ENCODE measurements around the gene RNF32. TPM values are rescaled to one million over a fixed set of nuclear protein-coding genes. Genes with fewer than 3 reads are reported as not detected.

The RNF32 gene
- total and polyA plus RNA-seq, 2 of the 13 experiments (the other 11 are each of a cell fraction or from before 2014, with no cell fraction given): not detected

DNA sequence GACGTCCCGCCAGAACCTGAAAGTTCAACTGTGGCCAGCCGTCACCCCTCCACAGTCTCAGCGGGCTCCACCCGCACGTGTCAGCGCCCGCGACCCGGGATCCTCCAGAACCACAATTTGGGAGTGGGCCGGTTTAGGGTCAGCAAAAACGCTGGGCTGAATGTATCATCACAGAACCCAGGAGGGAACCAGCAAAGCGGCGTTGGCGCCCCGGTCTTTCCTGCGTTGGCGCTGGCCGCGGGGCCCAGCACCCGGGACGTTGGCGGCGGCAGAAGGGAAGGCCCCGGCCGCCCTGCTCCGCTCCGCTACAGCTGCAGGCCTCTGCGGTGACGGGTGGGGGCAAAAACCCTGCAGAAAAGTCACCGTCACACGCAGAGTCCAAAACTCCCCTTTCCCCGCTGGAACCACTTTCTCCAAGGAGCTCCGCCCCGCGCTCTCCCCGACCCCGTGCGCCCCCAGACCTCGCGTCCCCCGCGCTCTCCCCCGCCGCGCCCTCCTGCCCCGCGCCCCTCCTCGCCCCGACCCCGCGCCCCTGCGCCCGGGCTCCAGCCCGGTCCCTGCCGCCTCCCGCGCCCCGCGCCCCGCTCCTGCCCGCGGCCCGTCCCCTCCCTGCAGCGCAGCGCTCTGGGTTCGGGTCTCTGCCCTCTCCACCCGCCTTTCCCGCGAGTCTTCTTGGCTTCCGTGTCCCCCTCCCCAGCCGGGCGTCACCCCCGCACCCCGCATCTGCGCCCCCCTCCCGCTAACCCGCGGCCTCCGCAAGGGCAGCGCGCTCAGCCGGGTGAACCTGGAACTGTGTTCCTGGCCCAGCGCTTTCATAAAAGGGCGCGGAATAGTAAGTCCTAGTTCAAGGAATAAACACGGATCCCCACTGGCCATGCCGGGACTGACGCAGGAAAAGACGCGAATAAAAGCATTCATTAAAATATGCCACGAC is 24.0 kb upstream of the RNF32 start:
- peaks cover 78% of the 10 kb centered on the region for H3K4me1 ChIP-seq (ENCODE audit: insufficient read depth, low read length)
- in situ Hi-C loops (cut with HindIII; ENCODE audit: extremely low pct_ligation_motif_present, low pct_unique_long_range_greater_than_20kb) (loop anchor here (5.0 kb wide), 1 partner anchor 99 kb away; no protein-coding TSS in a partner anchor), intact Hi-C loops (cut with micrococcal nuclease; ENCODE audit: unreplicated experiment) (no loop called here)
- ATAC-seq (peak; percentile 50), FAIRE-seq (no peak), DNase-seq (ENCODE audit: low spot score) (peak; percentile 54)
- H3K27ac ChIP-seq (ENCODE audit: extremely low read length, insufficient read depth, low read length): peak overlapping the region; percentile 100
- ChIA-PET CTCF (ENCODE audit: low intra/inter-chr PET ratio, low total read pairs) (no interaction called here), POLR2A (interaction anchor here (1.0 to 4.7 kb wide), 8 partner anchors 10 to 142 kb away, joined by 3 to 28 read pairs (median 9); no protein-coding TSS in a partner anchor)
- H2AFZ ChIP-seq (ENCODE audit: low read length): no peak overlapping the region
- H3K27me3 ChIP-seq (ENCODE audit: control insufficient read depth in 1 of 2, insufficient read depth in 2 of 2, low read length in 2 of 2): no peaks in the 10 kb centered on the region
- H3K9me3 ChIP-seq (ENCODE audit: low read length): peaks cover 7% of the 10 kb centered on the region
- no peaks in the 10 kb centered on the region for H3K79me2 ChIP-seq (ENCODE audit: insufficient read depth, low read length)
- peak overlapping the region; percentile 98 for H3K9ac ChIP-seq (ENCODE audit: insufficient read depth, low read depth, low read length)
- H4K20me1 ChIP-seq (ENCODE audit: insufficient read depth, low read length): no peaks in the 10 kb centered on the region
- peak overlapping the region; percentile 72 to 78 (median 75) for H3K4me3 ChIP-seq (replicated peaks in 1 of 3; ENCODE audit: insufficient read depth in 1 of 3, low read depth in 2 of 3, low read length in 3 of 3)
- BruUV-seq (replicated peaks): no TSS peak
- H3K4me2 ChIP-seq (ENCODE audit: low read depth, low read length): peak overlapping the region; percentile 98
- H3K36me3 ChIP-seq (replicated peaks in 1 of 2; ENCODE audit: control insufficient read depth in 1 of 2, insufficient read depth in 2 of 2, low read length in 2 of 2): no peaks in the 10 kb centered on the region
- WGBS (ENCODE audit: low lambda C conversion rate): 2% methylated on average over 54 of the region's 92 CpGs
- no peak for TF ChIP-seq ATRX (CRISPR knock-in tag; IDR thresholded peaks at IDR 0.05; ENCODE audit: borderline replicate concordance)
- TF ChIP-seq, protein P1, sequence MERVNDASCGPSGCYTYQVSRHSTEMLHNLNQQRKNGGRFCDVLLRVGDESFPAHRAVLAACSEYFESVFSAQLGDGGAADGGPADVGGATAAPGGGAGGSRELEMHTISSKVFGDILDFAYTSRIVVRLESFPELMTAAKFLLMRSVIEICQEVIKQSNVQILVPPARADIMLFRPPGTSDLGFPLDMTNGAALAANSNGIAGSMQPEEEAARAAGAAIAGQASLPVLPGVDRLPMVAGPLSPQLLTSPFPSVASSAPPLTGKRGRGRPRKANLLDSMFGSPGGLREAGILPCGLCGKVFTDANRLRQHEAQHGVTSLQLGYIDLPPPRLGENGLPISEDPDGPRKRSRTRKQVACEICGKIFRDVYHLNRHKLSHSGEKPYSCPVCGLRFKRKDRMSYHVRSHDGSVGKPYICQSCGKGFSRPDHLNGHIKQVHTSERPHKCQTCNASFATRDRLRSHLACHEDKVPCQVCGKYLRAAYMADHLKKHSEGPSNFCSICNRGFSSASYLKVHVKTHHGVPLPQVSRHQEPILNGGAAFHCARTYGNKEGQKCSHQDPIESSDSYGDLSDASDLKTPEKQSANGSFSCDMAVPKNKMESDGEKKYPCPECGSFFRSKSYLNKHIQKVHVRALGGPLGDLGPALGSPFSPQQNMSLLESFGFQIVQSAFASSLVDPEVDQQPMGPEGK (CRISPR knock-in tag; IDR thresholded peaks at IDR 0.05): peak; percentile 66
- TF ChIP-seq, protein P2, sequence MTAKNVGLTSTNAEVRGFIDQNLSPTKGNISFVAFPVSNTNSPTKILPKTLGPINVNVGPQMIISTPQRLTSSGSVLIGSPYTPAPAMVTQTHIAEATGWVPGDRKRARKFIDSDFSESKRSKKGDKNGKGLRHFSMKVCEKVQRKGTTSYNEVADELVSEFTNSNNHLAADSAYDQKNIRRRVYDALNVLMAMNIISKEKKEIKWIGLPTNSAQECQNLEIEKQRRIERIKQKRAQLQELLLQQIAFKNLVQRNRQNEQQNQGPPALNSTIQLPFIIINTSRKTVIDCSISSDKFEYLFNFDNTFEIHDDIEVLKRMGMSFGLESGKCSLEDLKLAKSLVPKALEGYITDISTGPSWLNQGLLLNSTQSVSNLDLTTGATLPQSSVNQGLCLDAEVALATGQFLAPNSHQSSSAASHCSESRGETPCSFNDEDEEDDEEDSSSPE (CRISPR knock-in tag; IDR thresholded peaks at IDR 0.05): peak; percentile 71
- 0 out of 2 replicates have a peak, but pooled peaks have one; percentile 8 for TF ChIP-seq ATF7-NPFF (CRISPR knock-in tag; IDR thresholded peaks at IDR 0.05; ENCODE audit: low read depth)
- TF ChIP-seq U2AF2 (IDR thresholded peaks at IDR 0.05; ENCODE audit: low read depth, low read length): no peak
- no peak for TF ChIP-seq NFYB (CRISPR knock-in tag; IDR thresholded peaks at IDR 0.05)
- TF ChIP-seq ZFP1 (CRISPR knock-in tag; IDR thresholded peaks at IDR 0.05): no peak
- peak; percentile 32; the same call in 1 of the 2 replicates for TF ChIP-seq SRY (CRISPR knock-in tag; IDR thresholded peaks at IDR 0.05)
- no peak for TF ChIP-seq THAP11 (CRISPR knock-in tag; IDR thresholded peaks at IDR 0.05)
- TF ChIP-seq ZNF652 (CRISPR knock-in tag; IDR thresholded peaks at IDR 0.05; ENCODE audit: borderline replicate concordance, low read depth): no peak
- 0 out of 2 replicates have a peak, but pooled peaks have one; percentile 43 for TF ChIP-seq FOXC1 (CRISPR knock-in tag; IDR thresholded peaks at IDR 0.05; ENCODE audit: borderline replicate concordance)
- TF ChIP-seq, protein P3, sequence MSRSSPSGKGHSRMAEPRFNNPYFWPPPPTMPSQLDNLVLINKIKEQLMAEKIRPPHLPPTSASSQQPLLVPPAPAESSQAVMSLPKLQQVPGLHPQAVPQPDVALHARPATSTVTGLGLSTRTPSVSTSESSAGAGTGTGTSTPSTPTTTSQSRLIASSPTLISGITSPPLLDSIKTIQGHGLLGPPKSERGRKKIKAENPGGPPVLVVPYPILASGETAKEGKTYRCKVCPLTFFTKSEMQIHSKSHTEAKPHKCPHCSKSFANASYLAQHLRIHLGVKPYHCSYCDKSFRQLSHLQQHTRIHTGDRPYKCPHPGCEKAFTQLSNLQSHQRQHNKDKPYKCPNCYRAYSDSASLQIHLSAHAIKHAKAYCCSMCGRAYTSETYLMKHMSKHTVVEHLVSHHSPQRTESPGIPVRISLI (CRISPR knock-in tag; IDR thresholded peaks at IDR 0.05; ENCODE audit: borderline replicate concordance): no peak
- no peak for TF ChIP-seq ATM (IDR thresholded peaks at IDR 0.05; ENCODE audit: borderline replicate concordance)
- TF ChIP-seq TMF1 (CRISPR knock-in tag; IDR thresholded peaks at IDR 0.05; ENCODE audit: low read depth): 0 out of 2 replicates have a peak, but pooled peaks have one; percentile 41
- TF ChIP-seq NFIC (IDR thresholded peaks at IDR 0.05; ENCODE audit: low read length): no peak; the same call in 1 of the 2 replicates
- TF ChIP-seq, protein P4, sequence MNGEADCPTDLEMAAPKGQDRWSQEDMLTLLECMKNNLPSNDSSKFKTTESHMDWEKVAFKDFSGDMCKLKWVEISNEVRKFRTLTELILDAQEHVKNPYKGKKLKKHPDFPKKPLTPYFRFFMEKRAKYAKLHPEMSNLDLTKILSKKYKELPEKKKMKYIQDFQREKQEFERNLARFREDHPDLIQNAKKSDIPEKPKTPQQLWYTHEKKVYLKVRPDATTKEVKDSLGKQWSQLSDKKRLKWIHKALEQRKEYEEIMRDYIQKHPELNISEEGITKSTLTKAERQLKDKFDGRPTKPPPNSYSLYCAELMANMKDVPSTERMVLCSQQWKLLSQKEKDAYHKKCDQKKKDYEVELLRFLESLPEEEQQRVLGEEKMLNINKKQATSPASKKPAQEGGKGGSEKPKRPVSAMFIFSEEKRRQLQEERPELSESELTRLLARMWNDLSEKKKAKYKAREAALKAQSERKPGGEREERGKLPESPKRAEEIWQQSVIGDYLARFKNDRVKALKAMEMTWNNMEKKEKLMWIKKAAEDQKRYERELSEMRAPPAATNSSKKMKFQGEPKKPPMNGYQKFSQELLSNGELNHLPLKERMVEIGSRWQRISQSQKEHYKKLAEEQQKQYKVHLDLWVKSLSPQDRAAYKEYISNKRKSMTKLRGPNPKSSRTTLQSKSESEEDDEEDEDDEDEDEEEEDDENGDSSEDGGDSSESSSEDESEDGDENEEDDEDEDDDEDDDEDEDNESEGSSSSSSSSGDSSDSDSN (CRISPR knock-in tag; IDR thresholded peaks at IDR 0.05): peak; percentile 98
- TF ChIP-seq ZNF724P (CRISPR knock-in tag; IDR thresholded peaks at IDR 0.05; ENCODE audit: borderline replicate concordance): peak; percentile 16; the same call in 1 of the 2 replicates

Data from HepG2 (cell line).